Activated CD8-positive, alpha-beta memory T cell treated with anti-CD3 and anti-CD28 coated beads for 1 hour (primary cell): ENCODE data around the gene CFAP92.
"Not testable (repeated sequence)": the region's sequence is repeated elsewhere in the genome, so short reads cannot be mapped to it uniquely, and the experiment has no call there.

ENCODE experiments used
- DNase-seq, 2 donors: peaks; one replicate each; pipeline ENCODE4 v3.0.0-alpha.2; 2020; ENCODE audit warnings: low read depth in 1 of 2; ENCODE audit errors: extremely low read depth in 1 of 2

The CFAP92 gene

GRCh38 chr3:128942161-128942952, 51.5 kb downstream of the CFAP92 start:
- DNase-seq, result no peak

DNA sequence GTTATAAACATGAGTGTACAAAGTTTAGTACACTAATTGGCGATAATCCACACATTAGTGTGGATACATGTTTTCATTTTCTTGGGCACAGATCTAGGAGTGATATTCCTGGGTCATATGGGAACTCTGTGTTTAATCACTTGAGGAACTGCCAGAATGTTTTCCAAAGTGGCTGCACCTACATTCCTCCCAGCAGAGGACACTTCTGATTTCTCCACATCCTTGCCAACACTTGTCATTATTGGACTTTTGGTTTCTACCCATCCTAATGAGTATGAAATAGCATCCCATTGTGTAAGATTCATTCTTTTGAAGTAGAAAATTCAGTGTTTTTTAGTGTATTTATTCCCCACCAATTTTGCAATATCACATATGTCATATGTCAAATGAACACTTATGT, 53.6 kb downstream of the CFAP92 start:
- DNase-seq, result no peak

DNA sequence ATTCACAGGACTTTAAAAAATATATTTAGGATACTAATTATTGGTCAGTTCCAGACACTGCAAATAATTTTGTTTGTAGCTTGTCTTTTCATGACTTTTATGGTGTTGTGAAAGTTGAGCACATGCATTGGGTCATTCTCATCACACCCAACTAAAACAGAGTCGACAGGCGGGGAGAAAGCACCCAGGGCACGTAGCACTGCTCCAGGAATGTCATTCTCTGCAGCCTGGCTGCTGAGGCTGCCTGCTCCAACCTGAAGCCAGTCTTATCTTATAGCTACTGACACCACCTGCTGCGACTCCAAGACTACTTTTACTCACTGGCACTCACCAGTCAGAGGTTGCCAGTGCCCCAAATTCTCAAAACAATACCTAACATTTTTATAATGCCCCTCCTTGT, 57.5 kb downstream of the CFAP92 start:
- no peak for DNase-seq

DNA sequence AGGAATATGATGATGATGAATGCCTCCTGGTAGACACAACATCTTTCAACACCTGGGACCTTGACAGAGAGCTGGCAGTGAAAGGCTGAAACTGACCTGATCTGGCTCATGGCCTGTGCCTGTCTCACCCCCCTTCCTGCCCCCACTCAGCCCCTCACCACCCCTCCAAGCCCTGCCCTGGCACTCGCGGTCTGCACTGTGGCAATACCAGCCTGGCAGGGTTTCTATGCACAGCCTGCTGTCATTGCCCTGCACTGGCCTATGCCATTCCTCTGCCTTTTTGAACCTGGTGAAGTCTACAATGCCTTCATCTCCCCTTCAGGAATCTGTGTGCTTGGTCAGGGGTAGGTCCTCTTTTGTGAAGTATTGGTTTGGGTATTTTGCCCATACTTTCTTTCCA, 58.0 kb downstream of the CFAP92 start:
- DNase-seq, result no peak

DNA sequence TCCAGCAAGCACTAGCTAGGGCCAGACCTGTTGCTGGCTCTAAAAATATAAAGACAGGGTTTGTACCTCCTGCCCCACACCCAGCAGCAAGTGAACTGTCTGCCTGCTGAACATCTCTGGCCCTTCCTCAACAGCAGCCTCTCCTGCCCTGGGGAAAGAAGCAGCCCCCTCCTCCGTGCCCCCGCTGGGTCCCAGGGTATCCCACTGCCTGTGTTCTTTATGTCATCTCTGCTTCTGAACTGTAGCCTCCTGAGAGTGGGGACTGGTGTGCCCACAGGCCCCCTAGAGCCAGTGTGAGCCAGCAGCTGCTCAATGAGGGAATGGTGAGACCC, 60.0 kb downstream of the CFAP92 start:
- no peak for DNase-seq

GRCh38 chr3:128933213-128933921, 60.5 kb downstream of the CFAP92 start:
- DNase-seq, result no peak

DNA sequence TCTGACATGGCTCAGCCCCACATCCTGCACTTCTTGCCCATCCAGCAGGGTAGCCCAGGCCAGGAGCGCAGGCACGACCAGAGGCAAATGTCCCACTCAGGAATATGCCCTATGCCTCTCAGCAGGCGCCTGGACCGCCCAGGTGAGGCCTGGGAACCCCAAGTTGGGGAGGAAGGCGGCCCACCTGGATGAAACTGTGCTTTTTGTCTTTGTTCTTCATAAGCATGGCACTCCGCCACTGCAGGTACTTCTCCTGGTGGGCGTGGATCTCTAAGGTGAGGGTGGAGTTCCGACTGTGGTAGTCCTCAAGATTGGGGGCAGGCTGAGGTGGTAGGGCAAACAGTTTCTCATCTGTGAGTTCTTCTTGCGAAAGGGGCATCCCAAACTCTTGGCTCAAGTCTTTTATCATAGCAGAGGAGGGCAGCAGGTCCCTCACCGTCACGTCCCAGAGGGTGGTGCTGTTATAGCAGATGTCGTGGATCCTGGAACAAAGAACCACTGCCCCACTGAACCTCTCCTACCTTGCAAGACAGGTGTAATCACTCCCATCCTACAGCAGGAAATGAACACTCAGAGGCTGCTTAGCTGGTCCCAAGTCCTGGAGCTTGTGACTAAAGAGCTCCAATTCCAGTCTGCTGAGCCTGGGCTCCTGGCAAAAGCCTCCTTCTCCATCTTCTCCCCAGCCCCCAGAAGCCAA, 61.2 kb downstream of the CFAP92 start:
- DNase-seq, result no peak

DNA sequence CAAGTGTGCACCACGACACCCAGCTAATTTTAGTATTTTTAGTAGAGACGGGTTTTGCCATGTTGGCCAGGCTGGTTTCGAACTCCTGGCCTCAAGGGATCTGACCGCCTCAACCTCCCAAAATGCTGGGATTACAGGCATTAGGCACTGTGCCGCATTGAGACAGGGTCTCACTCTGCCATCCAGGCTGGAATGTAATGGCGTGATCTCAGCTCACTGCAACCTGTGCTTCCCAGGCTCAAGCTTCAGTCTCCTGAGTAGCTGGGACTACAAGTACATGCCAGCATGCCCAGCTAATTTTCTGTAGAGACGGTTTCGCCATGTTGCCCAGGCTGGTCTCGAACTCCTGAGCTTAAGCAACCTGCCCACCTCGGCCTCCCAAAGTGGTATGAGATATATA, 62.8 kb downstream of the CFAP92 start:
- no peak for DNase-seq

- no peak for DNase-seq
Observed at GRCh38 chr3:128929364-128929763, 64.5 kb downstream of the CFAP92 start.

DNA sequence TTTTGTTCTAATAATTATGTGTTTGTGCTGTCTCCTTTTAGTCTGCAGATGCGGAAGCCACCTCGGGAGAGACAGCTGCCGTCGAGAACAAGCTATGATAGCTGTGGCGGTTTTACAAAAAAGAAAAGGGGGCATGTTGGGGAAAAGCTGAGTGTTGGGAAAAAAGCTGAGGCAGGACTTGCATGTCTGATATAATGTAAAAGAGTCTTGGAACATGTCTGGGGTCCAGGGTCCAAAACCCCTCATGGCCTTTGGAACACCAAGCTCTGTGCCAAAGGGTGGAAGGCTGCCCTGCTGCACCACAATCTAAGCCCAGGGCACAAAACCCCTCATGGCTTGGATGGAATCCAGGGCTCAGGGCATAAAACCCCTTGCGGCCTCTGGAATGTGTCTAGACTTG, 69.9 kb downstream of the CFAP92 start:
- not testable (repeated sequence) for DNase-seq

DNA sequence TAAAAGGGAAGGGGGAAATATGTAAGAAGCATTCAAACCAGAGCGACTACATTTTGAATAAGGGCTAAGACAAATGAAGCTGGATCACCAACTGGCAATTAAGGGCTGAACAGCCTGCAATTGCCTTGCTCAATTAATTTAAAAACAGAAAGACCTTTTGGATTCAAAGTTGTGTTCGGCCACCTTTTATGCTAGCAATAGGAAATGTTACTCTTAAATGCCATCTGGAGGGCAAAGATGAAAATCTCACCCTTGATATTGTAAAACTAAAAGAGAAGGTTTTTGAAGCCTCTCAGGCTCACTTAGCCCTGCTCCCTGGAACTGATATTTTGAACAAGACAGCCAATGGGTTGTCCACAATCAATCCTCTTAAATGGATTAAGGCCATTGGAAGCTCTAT, 70.3 kb downstream of the CFAP92 start:
- DNase-seq, result no peak

GRCh38 chr3:128922804-128923459, 70.9 kb downstream of the CFAP92 start:
- DNase-seq, result peak; percentile 5 to 18

DNA sequence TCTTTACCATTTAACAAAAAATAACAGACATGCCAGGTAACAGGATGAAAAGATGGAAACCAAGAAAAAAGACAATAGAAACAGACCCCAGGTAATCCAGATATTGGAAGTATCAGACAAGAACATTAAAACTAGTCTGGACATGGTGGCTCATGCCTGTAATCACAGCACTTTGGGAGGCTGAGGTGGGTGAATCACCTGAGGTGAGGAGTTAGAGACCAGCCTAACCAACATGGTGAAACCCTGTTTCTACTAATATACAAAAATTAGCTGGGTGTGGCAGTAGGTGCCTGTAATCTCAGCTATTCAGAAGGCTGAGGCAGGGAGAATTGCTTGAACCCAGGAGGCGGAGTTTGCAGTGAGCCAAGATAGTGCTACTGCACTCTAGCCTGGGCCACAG, 73.9 kb downstream of the CFAP92 start:
- no peak for DNase-seq

- DNase-seq, result no peak
Observed at GRCh38 chr3:128917291-128917690, 76.6 kb downstream of the CFAP92 start.

- no peak for DNase-seq
Observed at GRCh38 chr3:128914966-128915645, 78.8 kb downstream of the CFAP92 start.

DNA sequence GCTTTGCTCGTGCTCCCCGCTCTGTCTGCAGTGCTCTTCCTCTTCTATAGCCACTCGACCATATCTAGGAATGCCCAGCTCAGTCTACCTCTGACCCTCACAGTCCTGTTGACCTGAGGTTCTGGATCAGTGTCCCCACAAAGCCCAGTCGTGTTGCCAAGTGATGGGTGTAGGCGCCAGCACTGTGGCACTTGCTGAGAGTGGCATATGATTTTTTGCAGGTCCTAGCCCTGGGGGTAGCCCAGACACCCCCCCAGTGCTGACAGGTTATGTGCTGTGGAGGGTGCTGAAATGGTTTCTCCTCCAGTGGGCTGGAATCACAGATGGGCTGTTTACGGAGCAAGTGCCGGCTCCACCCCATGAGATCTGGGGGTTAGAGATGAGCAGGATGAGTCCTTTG, 82.0 kb downstream of the CFAP92 start:
- no peak for DNase-seq

DNA sequence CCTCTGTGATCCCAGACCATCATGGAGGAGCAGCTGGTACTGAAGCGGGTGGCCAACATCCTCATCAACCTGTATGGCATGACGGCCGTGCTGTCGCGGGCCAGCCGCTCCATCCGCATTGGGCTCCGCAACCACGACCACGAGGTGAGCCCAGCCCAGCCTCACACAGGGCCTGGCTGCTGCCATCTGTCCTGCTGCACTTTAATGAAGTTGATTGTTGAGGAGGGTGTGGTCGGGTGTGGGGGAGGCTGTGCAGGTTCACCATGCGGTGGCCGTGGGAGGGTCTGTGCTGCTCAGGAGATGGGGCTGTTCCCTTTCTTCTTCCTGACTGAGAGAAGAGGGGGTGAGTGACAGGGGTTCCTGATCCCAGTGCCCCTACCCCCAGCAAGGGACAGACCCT, 83.9 kb downstream of the CFAP92 start:
- no peak for DNase-seq

DNA sequence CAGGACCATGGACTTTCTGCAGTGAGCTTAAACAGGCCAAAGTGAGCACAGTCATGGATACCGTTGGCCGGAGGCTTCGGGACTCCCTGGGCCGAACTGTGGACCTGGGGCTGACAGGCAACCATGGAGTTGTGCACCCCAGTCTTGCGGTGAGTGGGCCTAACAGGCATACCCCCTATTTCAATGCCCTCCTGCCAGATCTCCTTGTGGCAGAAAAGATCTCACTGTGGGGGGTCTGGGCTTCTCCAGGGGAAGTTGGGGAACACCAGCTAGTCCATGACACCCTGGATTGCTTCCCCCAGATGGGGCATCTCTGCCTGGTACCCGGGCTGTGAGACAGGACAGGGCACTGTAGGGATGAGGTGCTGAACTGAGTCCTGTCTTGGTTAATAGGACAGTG, 84.9 kb downstream of the CFAP92 start:
- no peak for DNase-seq

DNA sequence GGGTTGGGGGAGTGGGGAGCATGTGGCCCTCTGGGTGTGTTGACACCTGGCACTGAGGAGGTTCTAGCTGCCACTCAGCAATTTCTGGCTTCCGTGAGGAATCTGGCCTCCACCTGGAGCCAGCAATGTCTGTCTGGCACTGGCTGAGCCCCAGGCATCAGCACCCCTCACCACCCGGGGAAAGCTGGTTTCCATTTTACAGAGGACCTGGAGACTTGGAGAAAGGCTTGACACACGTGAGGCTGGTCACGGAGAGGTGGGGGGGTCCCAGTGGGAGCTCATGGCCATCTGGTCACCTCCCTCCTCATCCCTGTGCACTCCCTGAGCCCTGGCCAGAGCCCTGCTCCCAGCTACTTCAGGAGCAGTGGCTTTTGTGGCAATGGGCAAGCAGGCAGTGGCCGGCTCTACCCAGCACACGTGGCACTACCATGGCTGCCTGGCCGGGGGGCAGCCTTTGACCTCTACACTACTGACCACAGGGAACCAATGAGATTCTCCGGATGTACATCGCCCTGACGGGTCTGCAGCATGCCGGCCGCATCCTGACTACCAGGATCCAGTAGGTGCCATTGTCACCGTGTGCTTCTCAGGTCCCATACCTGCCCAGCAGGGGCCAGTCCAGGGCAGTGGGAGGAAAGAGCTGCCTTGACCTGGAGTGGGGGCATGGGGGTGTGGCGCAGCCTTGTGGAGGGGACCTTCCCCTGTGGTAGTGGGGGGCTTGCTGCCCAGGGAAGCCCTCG, 86.0 kb downstream of the CFAP92 start:
- no peak for DNase-seq

- no peak for DNase-seq
Observed at GRCh38 chr3:128906804-128907525, 86.9 kb downstream of the CFAP92 start.
